H1 (cell line): ENCODE measurements around the gene CRTC3. TPM values are rescaled to one million over a fixed set of nuclear protein-coding genes. Genes with fewer than 3 reads are reported as not detected.

Experiments
- CTCF ChIA-PET: fragments of 300-600 bp; sonication (Branson Sonifier 250); formaldehyde crosslinking; loops from one replicate; lab custom pipeline; 2021; ENCODE audit not compliant: partially characterized antibody; lab: Charles Lee
- POLR2A ChIA-PET: fragments of 300-600 bp; sonication (Branson Sonifier 250); formaldehyde crosslinking; loops from one replicate; lab custom pipeline; 2021; ENCODE audit warnings: inconsistent platforms; ENCODE audit not compliant: partially characterized antibody; lab: Charles Lee
- DNase-seq, 2 experiments: peaks; one replicate each; pipeline versions ENCODE4 v3.0.0 to v3.0.0-alpha.2; 2010 to 2022; ENCODE audit warnings: low spot score in 2 of 2, low read depth in 1 of 2, mixed read lengths in 1 of 2
- FAIRE-seq: peaks from 2 replicates; lab custom pipeline; 2011; peaks lifted over from hg19 to GRCh38; lab: Jason Lieb, UNC
- H2AFZ ChIP-seq: 2 replicates; pipeline ENCODE4 v1.8.1; 2012; ENCODE audit warnings: low read length, inconsistent platforms
- H2AK5ac ChIP-seq: 2 replicates; pipeline ENCODE4 v1.6.1; 2013; ENCODE audit warnings: low read depth, low read length
- H2BK120ac ChIP-seq: replicated peaks from 2 replicates; pipeline ENCODE3; 2013; ENCODE audit warnings: low read depth, low read length, inconsistent platforms
- H2BK12ac ChIP-seq: 2 replicates; pipeline ENCODE4 v1.6.1; 2013; ENCODE audit warnings: low read depth, low read length
- H2BK15ac ChIP-seq: 2 replicates; pipeline ENCODE4 v1.6.1; 2013; ENCODE audit warnings: low read length
- H2BK20ac ChIP-seq: 2 replicates; pipeline ENCODE4 v1.6.1; 2013; ENCODE audit warnings: low read length
- H2BK5ac ChIP-seq: 2 replicates; pipeline ENCODE4 v1.6.1; 2013; ENCODE audit warnings: low read depth, low read length
- H3K14ac ChIP-seq: 2 replicates; pipeline ENCODE4 v1.6.1; 2013; ENCODE audit warnings: inconsistent platforms; ENCODE audit not compliant: insufficient read length
- H3K18ac ChIP-seq: 2 replicates; pipeline ENCODE4 v1.6.1; 2013; ENCODE audit warnings: low read length; ENCODE audit errors: extremely low read depth
- H3K23ac ChIP-seq: 2 replicates; pipeline ENCODE4 v1.6.1; 2013; ENCODE audit warnings: inconsistent platforms; ENCODE audit not compliant: insufficient read length
- H3K23me2 ChIP-seq: 2 replicates; pipeline ENCODE4 v1.6.1; 2013; ENCODE audit warnings: low read depth, low read length
- H3K27ac ChIP-seq: 2 replicates; pipeline ENCODE4 v1.6.1; 2011; ENCODE audit warnings: low read depth, low read length, inconsistent platforms
- H3K27me3 ChIP-seq, 4 experiments: replicated peaks in 1 of 4; 1 replicate in 1 of 4; 2 replicates in 3 of 4; pipeline versions ENCODE4 v1.6.1 to v1.8.1; 2011 to 2013; ENCODE audit warnings: low read length in 3 of 4, mild to moderate bottlenecking in 3 of 4, inconsistent platforms in 2 of 4, mixed read lengths in 2 of 4, moderate library complexity in 1 of 4; ENCODE audit not compliant: control insufficient read depth in 3 of 4, insufficient read depth in 3 of 4; ENCODE audit errors: extremely low read depth in 1 of 4
- H3K36me3 ChIP-seq, 4 experiments: 2 replicates each; pipeline versions ENCODE4 v1.6.1 to v1.8.1; 2011 to 2013; ENCODE audit warnings: mild to moderate bottlenecking in 4 of 4, low read length in 3 of 4, moderate library complexity in 2 of 4, control low read depth in 1 of 4, inconsistent platforms in 1 of 4; ENCODE audit not compliant: insufficient read depth in 4 of 4, control insufficient read depth in 2 of 4
- H3K4ac ChIP-seq: replicated peaks from 2 replicates; pipeline ENCODE3; 2013; ENCODE audit warnings: low read length, low read depth, mixed read lengths, inconsistent platforms; ENCODE audit not compliant: insufficient read length
- H3K4me1 ChIP-seq, 4 experiments: replicated peaks in 1 of 4; 1 replicate in 1 of 4; 2 replicates in 3 of 4; pipeline versions ENCODE4 v1.6.1 to v1.8.1; 2011 to 2013; ENCODE audit warnings: low read length in 3 of 4, inconsistent platforms in 2 of 4, mixed read lengths in 1 of 4; ENCODE audit not compliant: insufficient read depth in 4 of 4, control insufficient read depth in 3 of 4
- H3K4me2 ChIP-seq, 2 experiments: 2 replicates each; pipeline versions ENCODE4 v1.6.1 to v1.8.1; 2011 to 2013; ENCODE audit warnings: low read depth in 2 of 2, low read length in 2 of 2, control low read depth in 1 of 2, inconsistent platforms in 1 of 2, mild to moderate bottlenecking in 1 of 2; ENCODE audit not compliant: insufficient read depth in 1 of 2
- H3K4me3 ChIP-seq, 4 experiments: fragments of 200-600, 300-600 bp in 1 of 4; sonication (generic), shearing (Covaris generic), sonication (Bioruptor Twin) in 1 of 4; 2 replicates each; pipeline versions ENCODE4 v1.5.1 to v1.8.1; 2011 to 2016; ENCODE audit warnings: low read length in 4 of 4, low read depth in 3 of 4, control low read depth in 2 of 4, inconsistent platforms in 2 of 4, mild to moderate bottlenecking in 2 of 4, mixed read lengths in 1 of 4, moderate library complexity in 1 of 4; ENCODE audit not compliant: insufficient read depth in 2 of 4; ENCODE audit errors: extremely low read depth in 1 of 4
- H3K56ac ChIP-seq: replicated peaks from 2 replicates; pipeline ENCODE3; 2013; ENCODE audit warnings: low read depth, mild to moderate bottlenecking, mixed read lengths, low read length, inconsistent platforms; ENCODE audit not compliant: insufficient read length
- H3K79me1 ChIP-seq: 2 replicates; pipeline ENCODE4 v1.6.1; 2013; ENCODE audit warnings: low read depth, low read length, control low read depth
- H3K79me2 ChIP-seq, 2 experiments: 2 replicates each; pipeline versions ENCODE4 v1.6.1 to v1.8.1; 2012 to 2013; ENCODE audit warnings: low read length in 2 of 2, mild to moderate bottlenecking in 2 of 2, inconsistent platforms in 1 of 2; ENCODE audit not compliant: insufficient read depth in 2 of 2, control insufficient read depth in 1 of 2
- H3K9ac ChIP-seq, 4 experiments: replicated peaks in 1 of 4; 1 replicate in 1 of 4; 2 replicates in 3 of 4; pipeline versions ENCODE4 v1.6.1 to v1.8.1; 2011 to 2013; ENCODE audit warnings: low read depth in 3 of 4, low read length in 3 of 4, control low read depth in 2 of 4, mild to moderate bottlenecking in 2 of 4, moderate library complexity in 2 of 4, inconsistent platforms in 1 of 4; ENCODE audit errors: extremely low read depth in 1 of 4
- H3K9me3 ChIP-seq, 2 experiments: 2 replicates each; pipeline versions ENCODE4 v1.6.1 to v1.8.1; 2012 to 2013; ENCODE audit warnings: mild to moderate bottlenecking in 2 of 2, moderate library complexity in 2 of 2, control low read depth in 1 of 2, inconsistent platforms in 1 of 2, low read depth in 1 of 2, low read length in 1 of 2, mixed read lengths in 1 of 2; ENCODE audit not compliant: insufficient read depth in 2 of 2
- H4K20me1 ChIP-seq, 2 experiments: replicated peaks in 1 of 2; 2 replicates each; pipeline versions ENCODE3 to v1.8.1; 2011 to 2013; ENCODE audit warnings: inconsistent platforms in 2 of 2, low read length in 2 of 2, mild to moderate bottlenecking in 1 of 2; ENCODE audit not compliant: insufficient read depth in 2 of 2, control insufficient read depth in 1 of 2
- H4K5ac ChIP-seq: 2 replicates; pipeline ENCODE4 v1.6.1; 2013; ENCODE audit warnings: low read length, low read depth, mixed read lengths, inconsistent platforms; ENCODE audit not compliant: insufficient read length
- H4K8ac ChIP-seq: 2 replicates; pipeline ENCODE4 v1.8.0; 2013; ENCODE audit warnings: mild to moderate bottlenecking, moderate library complexity, low read length, inconsistent platforms; ENCODE audit not compliant: insufficient read depth; ENCODE audit errors: extremely low read depth
- H4K91ac ChIP-seq: replicated peaks from 2 replicates; pipeline ENCODE3; 2013; ENCODE audit warnings: low read length, mixed read lengths, inconsistent platforms; ENCODE audit not compliant: insufficient read length
- ATF3 ChIP-seq: IDR thresholded peaks from 2 replicates; pipeline ENCODE4 v1.6.1; 2011; ENCODE audit warnings: low read depth, mild to moderate bottlenecking, low read length; ENCODE audit not compliant: insufficient read depth
- EGR1 ChIP-seq: IDR thresholded peaks from 2 replicates; pipeline ENCODE4 v1.6.1; 2011; ENCODE audit warnings: low read depth, low read length, borderline replicate concordance
- EP300 ChIP-seq, 2 experiments: IDR thresholded peaks; 1 replicate in 1 of 2; 2 replicates in 1 of 2; pipeline ENCODE4 v1.6.1; 2011 to 2012; ENCODE audit warnings: low read depth in 2 of 2, low read length in 2 of 2, mild to moderate bottlenecking in 2 of 2, borderline replicate concordance in 1 of 2, inconsistent platforms in 1 of 2, moderate library complexity in 1 of 2
- HDAC2 ChIP-seq, 2 experiments: fragments of 300-600 bp in 1 of 2; sonication (generic) in 1 of 2; IDR thresholded peaks; 2 replicates each; pipeline ENCODE4 v1.6.1; 2011 to 2012; ENCODE audit warnings: low read depth in 2 of 2, low read length in 2 of 2, mild to moderate bottlenecking in 2 of 2, moderate library complexity in 2 of 2, borderline replicate concordance in 1 of 2, inconsistent platforms in 1 of 2
- JUND ChIP-seq: IDR thresholded peaks from 2 replicates; pipeline ENCODE4 v1.6.1; 2011; ENCODE audit warnings: mild to moderate bottlenecking, improper control_type of control experiment, low read length
- MAFK ChIP-seq: IDR thresholded peaks from 2 replicates; pipeline ENCODE4 v1.6.1; 2012; ENCODE audit warnings: low read depth, mild to moderate bottlenecking, improper control_type of control experiment, low read length
- POU5F1 ChIP-seq: IDR thresholded peaks from 2 replicates; pipeline ENCODE4 v1.6.1; 2011; ENCODE audit warnings: low read depth, mild to moderate bottlenecking, low read length, moderate library complexity
- RXRA ChIP-seq: IDR thresholded peaks from 2 replicates; pipeline ENCODE4 v1.6.1; 2011; ENCODE audit warnings: low read depth, mild to moderate bottlenecking, low read length, moderate library complexity; ENCODE audit not compliant: insufficient read depth
- SP1 ChIP-seq: IDR thresholded peaks from 2 replicates; pipeline ENCODE4 v1.6.1; 2011; ENCODE audit warnings: low read depth, low read length
- SRF ChIP-seq: IDR thresholded peaks from 2 replicates; pipeline ENCODE4 v1.6.1; 2011; ENCODE audit warnings: mild to moderate bottlenecking, low read depth, low read length, moderate library complexity
- SUZ12 ChIP-seq: fragments of 200-600 bp; sonication (generic); IDR thresholded peaks from 2 replicates; pipeline ENCODE4 v1.6.1; 2012; ENCODE audit warnings: mild to moderate bottlenecking, inconsistent platforms, low read length, moderate library complexity, mixed read lengths
- TEAD4 ChIP-seq: IDR thresholded peaks from 2 replicates; pipeline ENCODE4 v1.6.1; 2012; ENCODE audit warnings: low read depth, low read length, inconsistent platforms, mixed read lengths
- USF2 ChIP-seq: IDR thresholded peaks from 2 replicates; pipeline ENCODE4 v1.6.1; 2011; ENCODE audit warnings: low read length, improper control_type of control experiment
- WGBS, 2 experiments: shearing (Covaris generic) in 1 of 2; methylation state at CpG; one replicate each; pipeline versions ENCODE4 v1.1.6 to v1.1.7; 2013 to 2015; ENCODE audit warnings: low lambda C conversion rate in 2 of 2, mixed read lengths in 2 of 2, inconsistent platforms in 1 of 2, low coverage in 1 of 2, missing lambda C conversion rate in 1 of 2; ENCODE audit not compliant: insufficient replicate concordance in 2 of 2, insufficient coverage in 1 of 2, insufficient read length in 1 of 2; ENCODE audit errors: extremely low coverage in 1 of 2, missing lambda C conversion rate in 1 of 2; 5-methylcytosine and 5-hydroxymethylcytosine counted together
- polyA plus RNA-seq, 7 experiments: library from polyadenylated mRNA; depleted of rRNA in 3 of 7; stranded (reverse) in 5 of 7; unstranded in 2 of 7; fragments of >200 nt in 5 of 7; fragments of 200-250 nt in 2 of 7; gene quantifications; 1 replicate in 5 of 7; 2 replicates in 1 of 7; 4 replicates in 1 of 7; pipeline versions ENCODE4 v1.2.1 to v1.2.3, GENCODE V29; 2011 to 2013; ENCODE audit warnings: missing spikeins in 2 of 7, mixed read lengths in 2 of 7
- total RNA-seq: library from RNA; stranded (reverse); fragmentation: NEBNext Ultra II Directional; extraction: Animal tissue kit (Norgen Biotek cat#: 25700); gene quantifications from 2 replicates; pipeline ENCODE4 v1.2.1, GENCODE V29; 2021

Gene CRTC3
- total and polyA plus RNA-seq, 2 of the 8 experiments (the other 6 are each of a cell fraction or from before 2014, with no cell fraction given) = 5.0 to 5.3 TPM

GRCh38 chr15:90496791-90497190 is 32.9 kb upstream of the CRTC3 start:
- Histone ChIP-seq H4K5ac (no peak overlapping the region), H3K4ac (no peak overlapping the region), H3K79me1 (no peaks in the 10 kb centered on the region), H3K9me3 (no peaks in the 10 kb centered on the region), H3K9ac (no peak overlapping the region), H4K20me1 (no peaks in the 10 kb centered on the region), H3K23ac (no peak overlapping the region), H3K14ac (no peak overlapping the region), H2AFZ (no peak overlapping the region), H2BK120ac (no peak overlapping the region), H2BK15ac (no peak overlapping the region), H3K18ac (no peak overlapping the region), H3K4me1 (no peaks in the 10 kb centered on the region), H3K36me3 (peaks cover 12 to 68% (median 41%) of the 10 kb centered on the region in 4 experiments), H3K23me2 (no peaks in the 10 kb centered on the region), H3K4me3 (no peak overlapping the region), H3K79me2 (no peaks in the 10 kb centered on the region), H3K4me2 (no peak overlapping the region), H2BK5ac (no peak overlapping the region), H4K8ac (no peak overlapping the region), H3K27ac (no peak overlapping the region), H4K91ac (no peak overlapping the region), H3K56ac (no peak overlapping the region), H2BK12ac (no peak overlapping the region), H3K27me3 (no peaks in the 10 kb centered on the region), H2BK20ac (no peak overlapping the region), H2AK5ac (no peak overlapping the region)
- 84% methylated on average over 3 of the region's 3 CpGs; no CpG with 5 or more reads in 1 of the 2 experiments for WGBS, 2 experiments
- POLR2A ChIA-PET = no interaction called here
- FAIRE-seq (no peak), DNase-seq (no peak)
- CTCF ChIA-PET = interaction anchor here (0.9 to 3.9 kb wide), 3 partner anchors 14 to 177 kb away, joined by 3 to 14 read pairs (median 5); no protein-coding TSS in a partner anchor
- TF ChIP-seq ATF3 (no peak), SRF (no peak), EP300 (IDR thresholded peaks at IDR 0.05; ENCODE audit: borderline replicate concordance in 1 of 2, low read depth in 2 of 2, low read length in 2 of 2) (no peak), SP1 (no peak), EGR1 (no peak), TEAD4 (no peak), SUZ12 (no peak), HDAC2 (IDR thresholded peaks at IDR 0.05; ENCODE audit: borderline replicate concordance in 1 of 2, low read depth in 2 of 2, low read length in 2 of 2) (no peak), JUND (no peak), USF2 (no peak), POU5F1 (no peak), MAFK (no peak), RXRA (no peak)
